ENCODE data around the gene CD68.

DNA sequence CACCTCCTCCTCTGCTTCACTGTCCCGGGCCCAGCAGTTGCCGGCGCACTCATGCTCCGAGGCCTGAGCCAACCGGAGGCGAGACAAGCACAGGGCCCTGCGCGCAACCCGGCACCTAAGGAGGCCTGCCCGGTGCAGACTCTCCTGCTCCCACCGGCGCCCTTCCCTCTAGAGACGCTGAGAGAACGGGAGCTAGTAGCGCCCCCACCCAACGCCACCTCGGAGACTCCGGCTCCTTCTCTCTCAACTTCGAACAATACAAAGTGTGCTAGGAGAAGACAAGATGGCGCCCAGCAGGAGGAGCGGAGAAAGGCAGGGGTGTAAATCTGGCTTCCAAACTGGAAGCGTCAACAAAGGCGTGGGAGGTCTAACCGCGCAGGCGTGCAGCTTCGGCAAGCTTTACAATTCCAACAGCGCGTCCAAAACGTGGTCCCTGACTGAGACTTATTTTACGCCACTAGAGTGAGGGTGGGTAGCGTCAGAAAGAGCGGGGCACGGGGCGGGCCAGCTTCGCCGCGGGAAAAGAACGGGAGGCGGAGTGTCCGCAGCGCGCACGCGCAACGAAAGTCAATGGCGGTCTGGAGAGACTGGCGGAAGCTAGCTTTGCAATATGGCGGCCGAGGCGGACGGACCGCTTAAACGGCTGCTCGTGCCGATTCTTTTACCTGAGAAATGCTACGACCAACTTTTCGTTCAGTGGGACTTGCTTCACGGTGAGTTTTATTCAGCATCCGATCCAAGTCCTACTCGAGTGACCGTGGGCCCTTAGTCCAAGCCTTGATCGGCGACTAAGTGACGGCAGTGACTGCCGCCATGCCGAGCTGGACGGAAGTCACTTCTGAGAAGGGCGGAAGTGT is 4.0 kb downstream of the CD68 start, which contains the start of gene MPDU1:
- TF ChIP-seq, protein P1, sequence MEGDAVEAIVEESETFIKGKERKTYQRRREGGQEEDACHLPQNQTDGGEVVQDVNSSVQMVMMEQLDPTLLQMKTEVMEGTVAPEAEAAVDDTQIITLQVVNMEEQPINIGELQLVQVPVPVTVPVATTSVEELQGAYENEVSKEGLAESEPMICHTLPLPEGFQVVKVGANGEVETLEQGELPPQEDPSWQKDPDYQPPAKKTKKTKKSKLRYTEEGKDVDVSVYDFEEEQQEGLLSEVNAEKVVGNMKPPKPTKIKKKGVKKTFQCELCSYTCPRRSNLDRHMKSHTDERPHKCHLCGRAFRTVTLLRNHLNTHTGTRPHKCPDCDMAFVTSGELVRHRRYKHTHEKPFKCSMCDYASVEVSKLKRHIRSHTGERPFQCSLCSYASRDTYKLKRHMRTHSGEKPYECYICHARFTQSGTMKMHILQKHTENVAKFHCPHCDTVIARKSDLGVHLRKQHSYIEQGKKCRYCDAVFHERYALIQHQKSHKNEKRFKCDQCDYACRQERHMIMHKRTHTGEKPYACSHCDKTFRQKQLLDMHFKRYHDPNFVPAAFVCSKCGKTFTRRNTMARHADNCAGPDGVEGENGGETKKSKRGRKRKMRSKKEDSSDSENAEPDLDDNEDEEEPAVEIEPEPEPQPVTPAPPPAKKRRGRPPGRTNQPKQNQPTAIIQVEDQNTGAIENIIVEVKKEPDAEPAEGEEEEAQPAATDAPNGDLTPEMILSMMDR (IDR thresholded peaks at IDR 0.05) = no peak
- peak; percentile 91 to 98 for TF ChIP-seq POLR2AphosphoS5 (IDR thresholded peaks at IDR 0.05; ENCODE audit: insufficient read depth in 1 of 2, low read depth in 1 of 2)
- peak in 1 of 2 donors; percentile 4 for TF ChIP-seq POLR2A (IDR thresholded peaks at IDR 0.05)
